HEK293 (cell line): ENCODE results near the gene BDNF.

Experiments used
- CTCF ChIA-PET: fragments of 350-600 bp; formaldehyde crosslinking; extraction: SDS; loops from one replicate; lab custom pipeline; 2021; ENCODE audit warnings: antibody characterized with exemption; lab: Yijun Ruan, JAX
- POLR2A ChIA-PET: fragments of 300-600 bp; formaldehyde crosslinking; extraction: SDS; loops from one replicate; lab custom pipeline; 2020; ENCODE audit warnings: antibody characterized with exemption, inconsistent platforms; lab: Yijun Ruan, JAX
- H3K27ac ChIP-seq: fragments of 200-500 bp; sonication (Bioruptor generic); 2 replicates; pipeline ENCODE4 v1.5.1; 2014; ENCODE audit warnings: low read depth, low read length, control low read depth, inconsistent platforms; ENCODE audit errors: extremely low read depth
- H3K36me3 ChIP-seq, 2 experiments: fragments of 200-500 bp in 1 of 2; sonication (Bioruptor generic) in 1 of 2; 1 replicate in 1 of 2; 2 replicates in 1 of 2; pipeline ENCODE4 v1.5.1; 2014 to 2017; ENCODE audit warnings: inconsistent platforms in 2 of 2, low read length in 2 of 2; ENCODE audit not compliant: control insufficient read depth in 2 of 2, insufficient read depth in 1 of 2
- H3K4me1 ChIP-seq: fragments of 200-500 bp; sonication (Bioruptor generic); 2 replicates; pipeline ENCODE4 v1.5.1; 2014; ENCODE audit warnings: mild to moderate bottlenecking, low read length, inconsistent platforms; ENCODE audit not compliant: control insufficient read depth, insufficient read depth
- H3K4me3 ChIP-seq: 2 replicates; pipeline ENCODE4 v1.5.1; 2011; ENCODE audit warnings: low read depth, mild to moderate bottlenecking, control low read depth, low read length, moderate library complexity
- H3K9me3 ChIP-seq: fragments of 200-500 bp; sonication (Bioruptor generic); 2 replicates; pipeline ENCODE4 v1.5.1; 2014; ENCODE audit warnings: low read depth, low read length, inconsistent platforms; ENCODE audit not compliant: control insufficient read depth, insufficient read depth
- IKZF3 ChIP-seq: fragments of 450-650 bp; IDR thresholded peaks from 2 replicates; pipeline ENCODE4 v1.5.0; 2018; ENCODE audit warnings: missing biosample characterization, mild to moderate bottlenecking, missing genetic modification characterization, moderate library complexity
- PRDM2 ChIP-seq: fragments of 450-650 bp; formaldehyde crosslinking; IDR thresholded peaks from 2 replicates; pipeline ENCODE4 v1.5.1; 2016; ENCODE audit warnings: missing biosample characterization, missing genetic modification characterization, borderline replicate concordance
- SETDB1 ChIP-seq: IDR thresholded peaks from one replicate; pipeline ENCODE4 v1.6.1; 2017; ENCODE audit warnings: mild to moderate bottlenecking, low read length, moderate library complexity, mixed read lengths; ENCODE audit not compliant: insufficient read length
- ZBTB49 ChIP-seq: fragments of 450-650 bp; formaldehyde crosslinking; IDR thresholded peaks from 2 replicates; pipeline ENCODE4 v1.5.1; 2016; ENCODE audit warnings: missing biosample characterization, missing genetic modification characterization, low read depth
- ZNF132 ChIP-seq: fragments of 450-650 bp; formaldehyde crosslinking; IDR thresholded peaks from 2 replicates; pipeline ENCODE4 v1.5.1; 2017; ENCODE audit warnings: missing biosample characterization, missing genetic modification characterization, borderline replicate concordance
- ZNF174 ChIP-seq: fragments of 450-650 bp; formaldehyde crosslinking; IDR thresholded peaks from 2 replicates; pipeline ENCODE4 v1.5.0; 2017; ENCODE audit warnings: missing biosample characterization, mild to moderate bottlenecking, missing genetic modification characterization
- ZNF548 ChIP-seq: fragments of 450-650 bp; formaldehyde crosslinking; IDR thresholded peaks from 2 replicates; pipeline ENCODE4 v1.5.1; 2016; ENCODE audit warnings: missing biosample characterization, missing genetic modification characterization
- ZNF664 ChIP-seq: fragments of 450-650 bp; formaldehyde crosslinking; IDR thresholded peaks from 2 replicates; pipeline ENCODE4 v1.5.1; 2016; ENCODE audit warnings: missing biosample characterization, missing genetic modification characterization
- ZNF843 ChIP-seq: fragments of 450-650 bp; formaldehyde crosslinking; IDR thresholded peaks from 2 replicates; pipeline ENCODE4 v1.5.1; 2016; ENCODE audit warnings: missing biosample characterization, missing genetic modification characterization
- TF ChIP-seq, protein P1 (sequence below): fragments of 450-650 bp; formaldehyde crosslinking; IDR thresholded peaks from 2 replicates; pipeline ENCODE4 v1.5.1; 2016; ENCODE audit warnings: missing biosample characterization, missing genetic modification characterization, borderline replicate concordance
- TF ChIP-seq, protein P2 (sequence below): fragments of 450-650 bp; formaldehyde crosslinking; IDR thresholded peaks from 2 replicates; pipeline ENCODE4 v1.5.1; 2016; ENCODE audit warnings: missing biosample characterization, missing genetic modification characterization
- TF ChIP-seq, protein P3 (sequence below): fragments of 450-650 bp; formaldehyde crosslinking; optimal IDR thresholded peaks from 2 replicates; pipeline ENCODE3; 2016; ENCODE audit warnings: missing biosample characterization, mild to moderate bottlenecking, missing genetic modification characterization

BDNF gene

DNA sequence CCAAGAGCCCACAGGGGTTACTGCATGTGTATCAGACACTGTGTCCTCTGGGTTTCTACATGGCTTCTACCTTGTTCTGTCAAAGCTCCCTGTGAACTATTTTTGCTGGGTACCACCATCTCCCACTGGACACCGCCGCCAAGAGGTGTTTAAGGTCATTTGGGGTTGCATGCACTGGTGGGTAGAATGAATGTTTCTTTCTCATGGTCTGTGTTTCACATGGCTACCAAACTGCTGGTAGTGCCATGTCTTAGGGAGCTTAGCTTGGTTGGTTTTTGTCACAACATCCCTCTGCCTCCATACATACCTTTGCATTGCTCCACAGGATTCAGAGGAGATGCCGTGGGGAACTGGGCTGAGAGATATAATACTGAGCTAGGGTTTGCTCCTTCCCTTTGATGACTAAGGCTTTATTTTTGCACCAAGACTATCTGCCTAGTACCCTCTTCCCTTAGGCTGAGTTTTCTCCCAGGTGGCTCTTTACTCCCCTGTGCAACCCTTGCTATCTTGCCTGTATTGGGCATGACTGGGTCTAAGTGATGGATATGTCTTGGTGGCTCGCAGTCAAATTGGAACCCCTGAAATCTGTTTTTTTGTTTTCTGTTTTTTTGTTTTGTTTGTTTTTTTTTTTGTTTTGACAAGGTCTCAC, 73.2 kb downstream of the BDNF start:
- H3K36me3 ChIP-seq, result no peaks in the 10 kb centered on the region
- no peaks in the 10 kb centered on the region for H3K4me1 ChIP-seq
- POLR2A ChIA-PET, result no interaction called here
- TF ChIP-seq PRDM2 (no peak), ZNF174 (tag by site-specific recombination) (no peak), IKZF3 (tag by site-specific recombination) (no peak), ZNF132 (no peak), ZNF548 (tag by site-specific recombination) (no peak), SETDB1 (no peak), ZNF843 (no peak), ZNF664 (tag by site-specific recombination) (no peak), ZBTB49 (tag by site-specific recombination) (no peak)
- TF ChIP-seq, protein P1, sequence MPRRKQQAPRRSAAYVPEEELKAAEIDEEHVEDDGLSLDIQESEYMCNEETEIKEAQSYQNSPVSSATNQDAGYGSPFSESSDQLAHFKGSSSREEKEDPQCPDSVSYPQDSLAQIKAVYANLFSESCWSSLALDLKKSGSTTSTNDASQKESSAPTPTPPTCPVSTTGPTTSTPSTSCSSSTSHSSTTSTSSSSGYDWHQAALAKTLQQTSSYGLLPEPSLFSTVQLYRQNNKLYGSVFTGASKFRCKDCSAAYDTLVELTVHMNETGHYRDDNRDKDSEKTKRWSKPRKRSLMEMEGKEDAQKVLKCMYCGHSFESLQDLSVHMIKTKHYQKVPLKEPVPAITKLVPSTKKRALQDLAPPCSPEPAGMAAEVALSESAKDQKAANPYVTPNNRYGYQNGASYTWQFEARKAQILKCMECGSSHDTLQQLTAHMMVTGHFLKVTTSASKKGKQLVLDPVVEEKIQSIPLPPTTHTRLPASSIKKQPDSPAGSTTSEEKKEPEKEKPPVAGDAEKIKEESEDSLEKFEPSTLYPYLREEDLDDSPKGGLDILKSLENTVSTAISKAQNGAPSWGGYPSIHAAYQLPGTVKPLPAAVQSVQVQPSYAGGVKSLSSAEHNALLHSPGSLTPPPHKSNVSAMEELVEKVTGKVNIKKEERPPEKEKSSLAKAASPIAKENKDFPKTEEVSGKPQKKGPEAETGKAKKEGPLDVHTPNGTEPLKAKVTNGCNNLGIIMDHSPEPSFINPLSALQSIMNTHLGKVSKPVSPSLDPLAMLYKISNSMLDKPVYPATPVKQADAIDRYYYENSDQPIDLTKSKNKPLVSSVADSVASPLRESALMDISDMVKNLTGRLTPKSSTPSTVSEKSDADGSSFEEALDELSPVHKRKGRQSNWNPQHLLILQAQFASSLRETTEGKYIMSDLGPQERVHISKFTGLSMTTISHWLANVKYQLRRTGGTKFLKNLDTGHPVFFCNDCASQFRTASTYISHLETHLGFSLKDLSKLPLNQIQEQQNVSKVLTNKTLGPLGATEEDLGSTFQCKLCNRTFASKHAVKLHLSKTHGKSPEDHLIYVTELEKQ (tag by site-specific recombination), result no peak
- TF ChIP-seq, protein P2, sequence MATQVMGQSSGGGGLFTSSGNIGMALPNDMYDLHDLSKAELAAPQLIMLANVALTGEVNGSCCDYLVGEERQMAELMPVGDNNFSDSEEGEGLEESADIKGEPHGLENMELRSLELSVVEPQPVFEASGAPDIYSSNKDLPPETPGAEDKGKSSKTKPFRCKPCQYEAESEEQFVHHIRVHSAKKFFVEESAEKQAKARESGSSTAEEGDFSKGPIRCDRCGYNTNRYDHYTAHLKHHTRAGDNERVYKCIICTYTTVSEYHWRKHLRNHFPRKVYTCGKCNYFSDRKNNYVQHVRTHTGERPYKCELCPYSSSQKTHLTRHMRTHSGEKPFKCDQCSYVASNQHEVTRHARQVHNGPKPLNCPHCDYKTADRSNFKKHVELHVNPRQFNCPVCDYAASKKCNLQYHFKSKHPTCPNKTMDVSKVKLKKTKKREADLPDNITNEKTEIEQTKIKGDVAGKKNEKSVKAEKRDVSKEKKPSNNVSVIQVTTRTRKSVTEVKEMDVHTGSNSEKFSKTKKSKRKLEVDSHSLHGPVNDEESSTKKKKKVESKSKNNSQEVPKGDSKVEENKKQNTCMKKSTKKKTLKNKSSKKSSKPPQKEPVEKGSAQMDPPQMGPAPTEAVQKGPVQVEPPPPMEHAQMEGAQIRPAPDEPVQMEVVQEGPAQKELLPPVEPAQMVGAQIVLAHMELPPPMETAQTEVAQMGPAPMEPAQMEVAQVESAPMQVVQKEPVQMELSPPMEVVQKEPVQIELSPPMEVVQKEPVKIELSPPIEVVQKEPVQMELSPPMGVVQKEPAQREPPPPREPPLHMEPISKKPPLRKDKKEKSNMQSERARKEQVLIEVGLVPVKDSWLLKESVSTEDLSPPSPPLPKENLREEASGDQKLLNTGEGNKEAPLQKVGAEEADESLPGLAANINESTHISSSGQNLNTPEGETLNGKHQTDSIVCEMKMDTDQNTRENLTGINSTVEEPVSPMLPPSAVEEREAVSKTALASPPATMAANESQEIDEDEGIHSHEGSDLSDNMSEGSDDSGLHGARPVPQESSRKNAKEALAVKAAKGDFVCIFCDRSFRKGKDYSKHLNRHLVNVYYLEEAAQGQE, result no peak
- TF ChIP-seq, protein P3, sequence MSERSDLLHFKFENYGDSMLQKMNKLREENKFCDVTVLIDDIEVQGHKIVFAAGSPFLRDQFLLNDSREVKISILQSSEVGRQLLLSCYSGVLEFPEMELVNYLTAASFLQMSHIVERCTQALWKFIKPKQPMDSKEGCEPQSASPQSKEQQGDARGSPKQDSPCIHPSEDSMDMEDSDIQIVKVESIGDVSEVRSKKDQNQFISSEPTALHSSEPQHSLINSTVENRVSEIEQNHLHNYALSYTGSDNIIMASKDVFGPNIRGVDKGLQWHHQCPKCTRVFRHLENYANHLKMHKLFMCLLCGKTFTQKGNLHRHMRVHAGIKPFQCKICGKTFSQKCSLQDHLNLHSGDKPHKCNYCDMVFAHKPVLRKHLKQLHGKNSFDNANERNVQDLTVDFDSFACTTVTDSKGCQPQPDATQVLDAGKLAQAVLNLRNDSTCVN (tag by site-specific recombination), result no peak
- TF ChIP-seq, all 188 proteins: peak for 0
- H3K27ac ChIP-seq, result no peak overlapping the region
- H3K9me3 ChIP-seq, result no peaks in the 10 kb centered on the region
- CTCF ChIA-PET, result interaction anchor here (1.3 kb wide), 1 partner anchor 130 kb away, joined by 3 read pairs; no protein-coding TSS in a partner anchor
- no peak overlapping the region for H3K4me3 ChIP-seq
